HAP-1 (cell line): ENCODE measurements around the gene AATK.
"Not testable (repeated sequence)": the region's sequence is repeated elsewhere in the genome, so short reads cannot be mapped to it uniquely, and the experiment has no call there.

Experiments
- DNase-seq, 2 experiments: peaks; one replicate each; pipeline ENCODE4 v3.0.0-alpha.2; 2016 to 2020; ENCODE audit warnings: low spot score in 2 of 2
- H3K27me3 ChIP-seq: fragments of 250-450 bp; sonication (Bioruptor Pico); 2 replicates; pipeline ENCODE4 v1.5.1; 2020; ENCODE audit warnings: low read depth, mild to moderate bottlenecking, moderate library complexity
- H3K36me3 ChIP-seq: fragments of 250-450 bp; sonication (Bioruptor Pico); replicated peaks from 2 replicates; pipeline ENCODE4 v1.5.1; 2020; ENCODE audit warnings: mild to moderate bottlenecking
- H3K4me1 ChIP-seq: fragments of 250-450 bp; sonication (Bioruptor Pico); 2 replicates; pipeline ENCODE4 v1.5.1; 2020; ENCODE audit warnings: mild to moderate bottlenecking
- H3K4me3 ChIP-seq: fragments of 250-450 bp; sonication (Bioruptor Pico); 2 replicates; pipeline ENCODE4 v1.5.1; 2020; ENCODE audit warnings: mild to moderate bottlenecking, moderate library complexity
- H3K9me3 ChIP-seq: fragments of 250-450 bp; sonication (Bioruptor Pico); 2 replicates; pipeline ENCODE4 v1.5.1; 2020; ENCODE audit warnings: mild to moderate bottlenecking, moderate library complexity
- in situ Hi-C: fragments of 300-500 bp; cut with MboI; formaldehyde crosslinking; loops from 3 replicates; pipeline ENCODE4 v1.14.3; 2020; ENCODE audit warnings: low sequenced_read_pairs, inconsistent platforms, mixed read lengths

AATK gene

GRCh38 chr17:81160306-81160705 lies 5.7 kb downstream of the AATK start:
- in situ Hi-C loops, result no loop called here
- no peak for DNase-seq
- H3K36me3 ChIP-seq, result no peaks in the 10 kb centered on the region
- no peak overlapping the region for H3K4me3 ChIP-seq
- 0 out of 2 replicates have a peak, but pooled peaks cover 3% of the 10 kb centered on the region for H3K4me1 ChIP-seq
- H3K9me3 ChIP-seq, result no peaks in the 10 kb centered on the region
- H3K27me3 ChIP-seq, result no peaks in the 10 kb centered on the region

DNA sequence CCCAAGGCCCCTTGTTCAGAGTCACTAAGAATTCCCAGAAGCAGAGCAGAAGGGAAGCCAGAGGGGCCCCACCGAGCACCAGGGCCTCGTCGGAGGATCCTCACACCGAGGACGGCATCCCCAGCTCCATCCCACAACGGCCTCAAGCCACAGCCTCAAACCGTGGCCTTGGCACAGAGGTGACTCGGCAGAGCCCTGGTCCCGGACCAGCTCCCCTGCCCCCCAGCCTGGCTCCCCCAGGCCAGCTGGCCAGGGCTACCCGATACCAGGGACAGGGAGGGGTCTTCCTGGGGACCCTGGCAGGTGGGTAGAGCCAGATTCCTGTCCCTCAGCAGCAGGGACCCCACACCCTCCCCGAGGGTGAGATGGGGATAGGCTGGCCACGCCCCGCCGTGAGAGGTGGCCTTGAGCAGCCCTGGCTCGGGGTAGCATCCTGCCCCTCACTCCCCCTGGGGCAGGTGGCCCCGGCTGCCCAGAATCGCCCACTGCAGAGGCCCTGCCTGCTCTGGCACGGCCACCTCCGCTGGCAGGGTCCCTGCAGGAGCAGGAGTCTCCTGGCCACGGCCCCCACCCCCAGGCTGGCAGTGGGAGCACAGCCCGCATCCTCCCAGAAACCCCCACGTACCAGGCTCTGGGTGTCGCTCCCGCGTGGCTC lies 6.3 kb downstream of the AATK start:
- Histone ChIP-seq H3K27me3 (no peaks in the 10 kb centered on the region), H3K4me3 (no peak overlapping the region), H3K36me3 (no peaks in the 10 kb centered on the region), H3K4me1 (no peaks in the 10 kb centered on the region), H3K9me3 (no peaks in the 10 kb centered on the region)
- DNase-seq, result no peak
- in situ Hi-C loops, result no loop called here

- H3K9me3 ChIP-seq, result no peaks in the 10 kb centered on the region
- H3K36me3 ChIP-seq, result no peaks in the 10 kb centered on the region
- H3K4me3 ChIP-seq, result no peak overlapping the region
- no peaks in the 10 kb centered on the region for H3K27me3 ChIP-seq
- in situ Hi-C loops, result no loop called here
- DNase-seq, result no peak
- no peaks in the 10 kb centered on the region for H3K4me1 ChIP-seq
These were observed 7.1 kb downstream of the AATK start for GRCh38 chr17:81158688-81159590.

- Histone ChIP-seq H3K4me1 (no peaks in the 10 kb centered on the region), H3K4me3 (no peak overlapping the region), H3K36me3 (no peaks in the 10 kb centered on the region), H3K9me3 (no peaks in the 10 kb centered on the region), H3K27me3 (no peaks in the 10 kb centered on the region)
- in situ Hi-C loops, result no loop called here
- no peak for DNase-seq
These were observed 8.0 kb downstream of the AATK start for GRCh38 chr17:81157848-81158687.

DNA sequence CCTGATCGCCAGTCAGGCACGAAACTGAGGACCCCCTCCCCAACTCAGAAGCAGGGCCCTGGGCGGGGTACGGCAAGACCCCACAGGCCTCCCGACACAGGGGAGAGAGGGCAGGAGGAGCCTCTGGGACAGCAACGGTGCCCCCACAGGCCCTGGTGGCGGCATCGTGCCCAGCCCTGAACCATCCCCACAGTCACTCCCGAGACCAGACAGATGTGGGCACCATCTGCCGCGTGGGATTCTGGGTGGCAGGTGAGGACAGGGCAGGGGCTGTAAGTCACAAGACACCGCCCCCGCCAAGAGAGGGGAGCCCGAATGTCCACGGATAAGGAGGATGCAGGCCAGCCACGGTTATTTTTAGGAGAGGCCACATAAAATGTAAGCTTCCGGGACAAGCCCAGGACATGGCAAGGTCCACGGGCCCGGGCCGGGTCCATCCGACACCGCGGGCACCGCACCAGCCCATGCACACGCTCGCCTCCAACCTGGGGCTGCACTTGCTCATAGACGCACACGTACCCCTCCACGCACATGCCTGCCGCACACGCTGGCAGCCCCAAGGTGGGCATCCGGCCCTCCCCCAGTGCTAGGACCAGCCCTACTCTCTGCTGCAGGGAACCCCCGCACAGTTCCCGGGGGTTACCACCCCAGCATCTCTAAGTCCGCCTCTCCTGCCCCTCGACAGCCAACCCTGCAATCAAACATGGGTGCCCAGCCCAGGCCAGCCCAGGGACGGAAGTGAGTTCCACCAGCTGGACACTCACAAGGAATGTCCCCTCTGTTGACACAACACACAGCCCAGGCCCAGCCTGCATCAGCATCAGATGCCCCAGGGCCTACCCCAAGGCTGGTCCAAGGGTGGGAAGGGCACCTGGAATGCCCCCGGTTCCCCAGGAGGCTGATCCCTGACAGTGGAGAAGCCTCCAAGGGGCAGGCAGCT lies 8.9 kb downstream of the AATK start:
- Histone ChIP-seq H3K4me1 (no peaks in the 10 kb centered on the region), H3K27me3 (no peaks in the 10 kb centered on the region), H3K4me3 (no peak overlapping the region), H3K36me3 (no peaks in the 10 kb centered on the region), H3K9me3 (no peaks in the 10 kb centered on the region)
- DNase-seq, result no peak
- in situ Hi-C loops, result no loop called here

DNA sequence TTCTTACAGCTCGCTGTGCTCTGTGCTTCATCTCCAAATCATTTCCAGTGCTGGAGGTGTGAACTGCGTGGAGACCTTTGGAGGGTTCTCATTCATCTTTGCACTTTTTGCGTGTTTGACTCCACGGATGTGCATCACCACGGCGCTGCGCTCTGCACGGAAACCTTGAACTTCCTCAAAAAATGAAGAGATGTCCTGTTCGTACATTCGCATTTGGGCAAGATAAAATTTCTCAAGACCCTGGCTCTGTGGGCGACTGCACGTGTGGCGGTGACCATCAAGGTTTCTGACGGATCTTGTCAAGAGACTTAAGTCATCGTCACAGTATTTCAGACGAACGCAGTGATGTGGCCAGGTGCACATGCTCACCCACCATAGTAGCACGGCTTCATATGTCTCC lies 11.1 kb downstream of the AATK start:
- DNase-seq, result no peak
- in situ Hi-C loops, result no loop called here
- H3K9me3 ChIP-seq, result no peaks in the 10 kb centered on the region
- no peaks in the 10 kb centered on the region for H3K4me1 ChIP-seq
- H3K27me3 ChIP-seq, result no peaks in the 10 kb centered on the region
- no peak overlapping the region for H3K4me3 ChIP-seq
- no peaks in the 10 kb centered on the region for H3K36me3 ChIP-seq

DNA sequence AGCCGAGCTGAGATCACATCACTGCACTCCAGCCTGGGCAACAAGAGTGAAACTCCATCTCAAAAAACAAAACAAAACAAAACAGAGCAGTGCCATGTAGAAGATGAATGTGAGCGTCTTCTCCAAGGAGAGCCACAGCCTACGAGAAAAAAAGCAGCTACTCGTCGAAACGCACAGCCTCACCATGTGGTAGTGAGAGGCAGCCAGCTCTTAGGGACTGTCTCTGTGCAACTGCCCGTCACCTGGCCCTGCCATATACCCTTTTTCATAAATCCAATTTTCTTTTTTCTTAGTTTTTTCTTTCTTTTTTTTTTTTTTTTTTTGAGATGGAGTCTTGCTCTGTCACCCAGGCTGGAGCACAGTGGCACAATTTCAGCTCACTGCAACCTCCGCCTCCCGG lies 12.0 kb downstream of the AATK start:
- H3K27me3 ChIP-seq, H3K36me3 ChIP-seq, in situ Hi-C loops: not testable (repeated sequence)

DNA sequence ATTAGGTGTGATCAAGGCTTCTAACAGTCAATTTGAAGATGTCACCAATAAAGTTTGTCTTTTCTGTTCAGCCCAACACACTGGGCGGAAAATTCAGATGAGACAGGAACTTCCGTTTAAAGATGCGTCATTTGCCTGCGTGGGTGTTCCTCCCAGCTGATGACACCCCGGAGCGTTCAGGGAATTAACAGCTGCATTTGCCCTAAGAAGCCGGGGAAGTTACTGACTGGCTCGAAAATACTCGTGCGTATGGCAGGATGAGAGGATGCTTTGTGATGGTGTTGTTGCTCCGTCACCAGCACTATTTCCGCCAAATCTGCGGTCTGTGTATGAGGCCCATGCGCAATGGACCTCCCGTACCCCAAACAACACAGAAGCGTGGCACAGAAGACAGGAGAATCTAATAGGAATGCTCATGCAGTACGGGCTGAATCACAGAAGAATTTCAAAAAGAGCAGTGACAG lies 12.6 kb downstream of the AATK start:
- no peaks in the 10 kb centered on the region for H3K27me3 ChIP-seq
- H3K4me1 ChIP-seq, result no peaks in the 10 kb centered on the region
- H3K36me3 ChIP-seq, result no peaks in the 10 kb centered on the region
- H3K9me3 ChIP-seq, result no peaks in the 10 kb centered on the region
- no peak for DNase-seq
- in situ Hi-C loops, result no loop called here
- no peak overlapping the region for H3K4me3 ChIP-seq

More for the DNA sequence above, 12.0 kb downstream of the AATK start:
- H3K9me3 ChIP-seq, H3K4me3 ChIP-seq, H3K4me1 ChIP-seq, DNase-seq: not testable (repeated sequence)

- Histone ChIP-seq H3K9me3 (no peaks in the 10 kb centered on the region), H3K27me3 (no peaks in the 10 kb centered on the region), H3K4me1 (no peaks in the 10 kb centered on the region), H3K36me3 (no peaks in the 10 kb centered on the region), H3K4me3 (no peak overlapping the region)
- DNase-seq, result no peak
- in situ Hi-C loops, result no loop called here
These were observed 13.7 kb downstream of the AATK start for GRCh38 chr17:81152288-81152828.

DNA sequence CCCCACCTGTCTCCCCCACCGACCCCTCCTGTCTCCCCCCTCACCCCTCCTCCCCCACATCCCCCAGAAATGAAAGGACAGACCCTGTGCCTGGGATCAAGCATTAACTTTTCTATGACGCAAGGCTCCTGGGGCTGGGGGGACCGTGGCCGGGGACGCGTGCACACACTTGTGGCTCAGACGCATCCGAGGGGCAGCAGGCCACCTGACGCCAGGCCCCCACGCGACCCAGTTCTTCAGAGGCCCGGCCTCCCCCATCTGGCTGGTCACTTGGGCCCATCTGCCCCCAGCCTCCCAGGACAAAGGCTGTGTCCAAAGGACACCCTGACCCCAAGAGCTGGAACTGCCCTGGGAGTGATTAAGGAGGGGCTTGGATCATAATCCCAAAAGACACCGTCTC lies 14.7 kb downstream of the AATK start:
- DNase-seq, result no peak
- Histone ChIP-seq H3K4me1 (no peaks in the 10 kb centered on the region), H3K4me3 (no peak overlapping the region), H3K9me3 (no peaks in the 10 kb centered on the region), H3K27me3 (no peaks in the 10 kb centered on the region), H3K36me3 (no peaks in the 10 kb centered on the region)
- in situ Hi-C loops, result no loop called here

- no peaks in the 10 kb centered on the region for H3K9me3 ChIP-seq
- no peaks in the 10 kb centered on the region for H3K4me1 ChIP-seq
- H3K4me3 ChIP-seq, result no peak overlapping the region
- no peaks in the 10 kb centered on the region for H3K36me3 ChIP-seq
- in situ Hi-C loops, result no loop called here
- H3K27me3 ChIP-seq, result no peaks in the 10 kb centered on the region
- no peak for DNase-seq
These were observed 15.5 kb downstream of the AATK start for GRCh38 chr17:81150377-81151077.

- in situ Hi-C loops, result no loop called here
- DNase-seq, result no peak
- H3K4me3 ChIP-seq, result no peak overlapping the region
- H3K9me3 ChIP-seq, result no peaks in the 10 kb centered on the region
- H3K4me1 ChIP-seq, result no peaks in the 10 kb centered on the region
- H3K27me3 ChIP-seq, result no peaks in the 10 kb centered on the region
- H3K36me3 ChIP-seq, result no peaks in the 10 kb centered on the region
These were observed 17.0 kb downstream of the AATK start for GRCh38 chr17:81148986-81149533.
